ENCODE measurements around the gene ZNF341. TPM values are rescaled to one million over a fixed set of nuclear protein-coding genes. Genes with fewer than 3 reads are reported as not detected.

The ZNF341 gene
- total RNA-seq, 1 experiment from 2014 or later, result 7.7 TPM

DNA sequence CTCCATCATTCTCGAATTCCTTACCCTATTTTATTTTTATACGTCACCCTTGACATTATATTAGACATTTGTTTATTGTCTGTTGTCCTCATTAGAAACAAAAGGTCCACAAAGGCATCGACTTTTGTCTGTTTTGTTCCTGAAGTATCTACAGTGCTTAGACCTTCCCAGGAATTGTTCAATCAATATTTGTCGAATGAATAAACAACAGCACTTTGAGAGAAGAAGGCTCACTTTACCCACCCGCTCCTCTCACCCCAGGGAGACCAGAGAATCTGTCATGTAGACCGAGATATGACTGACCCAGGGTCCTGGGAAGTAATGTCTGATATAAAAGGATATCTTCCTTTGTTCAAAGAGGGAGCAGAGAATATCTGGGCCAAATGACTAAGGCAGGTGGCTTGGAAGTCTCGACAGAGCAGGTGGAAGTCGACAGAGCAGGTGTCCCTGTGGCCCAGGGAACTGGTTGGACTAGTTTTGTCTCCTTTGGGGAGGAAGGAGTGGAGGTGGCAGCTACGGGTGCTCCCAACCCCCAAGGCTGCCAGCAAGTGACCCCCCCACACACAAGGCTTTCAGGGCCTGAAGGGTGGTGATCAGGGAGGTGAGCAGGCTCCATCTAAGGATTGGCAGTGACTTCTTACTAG, 64.6 kb downstream of the ZNF341 start:
- DNase-seq (ENCODE audit: low read depth, low spot score), result no peak
- intact Hi-C loops (cut with micrococcal nuclease; ENCODE audit: unreplicated experiment), result no loop called here
- H3K36me3 ChIP-seq (ENCODE audit: control insufficient read depth, insufficient read depth, low read length), result no peaks in the 10 kb centered on the region
- TF ChIP-seq, protein P1, sequence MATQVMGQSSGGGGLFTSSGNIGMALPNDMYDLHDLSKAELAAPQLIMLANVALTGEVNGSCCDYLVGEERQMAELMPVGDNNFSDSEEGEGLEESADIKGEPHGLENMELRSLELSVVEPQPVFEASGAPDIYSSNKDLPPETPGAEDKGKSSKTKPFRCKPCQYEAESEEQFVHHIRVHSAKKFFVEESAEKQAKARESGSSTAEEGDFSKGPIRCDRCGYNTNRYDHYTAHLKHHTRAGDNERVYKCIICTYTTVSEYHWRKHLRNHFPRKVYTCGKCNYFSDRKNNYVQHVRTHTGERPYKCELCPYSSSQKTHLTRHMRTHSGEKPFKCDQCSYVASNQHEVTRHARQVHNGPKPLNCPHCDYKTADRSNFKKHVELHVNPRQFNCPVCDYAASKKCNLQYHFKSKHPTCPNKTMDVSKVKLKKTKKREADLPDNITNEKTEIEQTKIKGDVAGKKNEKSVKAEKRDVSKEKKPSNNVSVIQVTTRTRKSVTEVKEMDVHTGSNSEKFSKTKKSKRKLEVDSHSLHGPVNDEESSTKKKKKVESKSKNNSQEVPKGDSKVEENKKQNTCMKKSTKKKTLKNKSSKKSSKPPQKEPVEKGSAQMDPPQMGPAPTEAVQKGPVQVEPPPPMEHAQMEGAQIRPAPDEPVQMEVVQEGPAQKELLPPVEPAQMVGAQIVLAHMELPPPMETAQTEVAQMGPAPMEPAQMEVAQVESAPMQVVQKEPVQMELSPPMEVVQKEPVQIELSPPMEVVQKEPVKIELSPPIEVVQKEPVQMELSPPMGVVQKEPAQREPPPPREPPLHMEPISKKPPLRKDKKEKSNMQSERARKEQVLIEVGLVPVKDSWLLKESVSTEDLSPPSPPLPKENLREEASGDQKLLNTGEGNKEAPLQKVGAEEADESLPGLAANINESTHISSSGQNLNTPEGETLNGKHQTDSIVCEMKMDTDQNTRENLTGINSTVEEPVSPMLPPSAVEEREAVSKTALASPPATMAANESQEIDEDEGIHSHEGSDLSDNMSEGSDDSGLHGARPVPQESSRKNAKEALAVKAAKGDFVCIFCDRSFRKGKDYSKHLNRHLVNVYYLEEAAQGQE (IDR thresholded peaks at IDR 0.05; ENCODE audit: insufficient read depth in 1 of 2, low read depth in 2 of 2, low read length in 1 of 2), result no peak
- TF ChIP-seq SIN3A (IDR thresholded peaks at IDR 0.05; ENCODE audit: borderline replicate concordance, insufficient read depth, low read depth, low read length), result no peak
- TF ChIP-seq POLR2AphosphoS5 (IDR thresholded peaks at IDR 0.05; ENCODE audit: low read depth, low read length), result no peak
- TF ChIP-seq TCF7L2 (IDR thresholded peaks at IDR 0.05; ENCODE audit: low read depth, low read length), result no peak
- no peak for TF ChIP-seq CTCF (IDR thresholded peaks at IDR 0.05)
- in situ Hi-C loops (cut with HindIII; ENCODE audit: low pct_unique_long_range_greater_than_20kb, low sequenced_read_pairs), result no loop called here
- no TSS peak for BruUV-seq (replicated peaks)
- H3K27me3 ChIP-seq (ENCODE audit: control insufficient read depth, insufficient read depth, low read length), result no peaks in the 10 kb centered on the region
- H3K4me3 ChIP-seq (ENCODE audit: low read depth in 2 of 2, low read length in 2 of 2), result no peak overlapping the region
- H3K27ac ChIP-seq (ENCODE audit: low read length), result peak overlapping the region; percentile 1; the same call in 1 of the 2 replicates
- ChIA-PET POLR2A (no interaction called here), CTCF (no interaction called here)
- no peaks in the 10 kb centered on the region for H3K9me3 ChIP-seq (ENCODE audit: control insufficient read depth, insufficient read depth, low read depth, low read length)
- peaks cover 4% of the 10 kb centered on the region; the same call in 1 of the 2 replicates for H3K4me1 ChIP-seq (ENCODE audit: control insufficient read depth, insufficient read depth, low read length)
- peak; percentile 20 for ATAC-seq

GRCh38 chr20:33796907-33797544, 65.2 kb downstream of the ZNF341 start:
- Histone ChIP-seq H3K27ac (ENCODE audit: low read length) (peak overlapping the region; percentile 1; the same call in 1 of the 2 replicates), H3K36me3 (ENCODE audit: control insufficient read depth, insufficient read depth, low read length) (no peaks in the 10 kb centered on the region), H3K9me3 (ENCODE audit: control insufficient read depth, insufficient read depth, low read depth, low read length) (no peaks in the 10 kb centered on the region), H3K4me3 (ENCODE audit: low read depth in 2 of 2, low read length in 2 of 2) (no peak overlapping the region), H3K27me3 (ENCODE audit: control insufficient read depth, insufficient read depth, low read length) (no peaks in the 10 kb centered on the region), H3K4me1 (ENCODE audit: control insufficient read depth, insufficient read depth, low read length) (peaks cover 4% of the 10 kb centered on the region; the same call in 1 of the 2 replicates)
- POLR2A ChIA-PET, result no interaction called here
- DNase-seq (ENCODE audit: low read depth, low spot score), result peak; percentile 48
- in situ Hi-C loops (cut with HindIII; ENCODE audit: low pct_unique_long_range_greater_than_20kb, low sequenced_read_pairs), result no loop called here
- intact Hi-C loops (cut with micrococcal nuclease; ENCODE audit: unreplicated experiment), result no loop called here
- BruUV-seq (replicated peaks), result no TSS peak
- TF ChIP-seq POLR2AphosphoS5 (IDR thresholded peaks at IDR 0.05; ENCODE audit: low read depth, low read length) (no peak), SIN3A (IDR thresholded peaks at IDR 0.05; ENCODE audit: borderline replicate concordance, insufficient read depth, low read depth, low read length) (no peak), CTCF (IDR thresholded peaks at IDR 0.05) (no peak), TCF7L2 (IDR thresholded peaks at IDR 0.05; ENCODE audit: low read depth, low read length) (no peak)
- TF ChIP-seq, protein P1 (IDR thresholded peaks at IDR 0.05; ENCODE audit: insufficient read depth in 1 of 2, low read depth in 2 of 2, low read length in 1 of 2), result no peak
- CTCF ChIA-PET, result no interaction called here
- ATAC-seq, result peak; percentile 61
